Measurements from ENCODE around the gene ERAL1.
"Not testable (repeated sequence)": the region's sequence is repeated elsewhere in the genome, so short reads cannot be mapped to it uniquely, and the experiment has no call there.

The ERAL1 gene

GRCh38 chr17:28901866-28902818, 47.3 kb downstream of the ERAL1 start:
- peak; percentile 52 to 96 (median 94) for DNase-seq

- DNase-seq: peak; percentile 97
Measured at GRCh38 chr17:28902819-28903545, 48.2 kb downstream of the ERAL1 start, which contains the start of gene DHRS13. Gene DHRS13 (minus strand): TSS chr17:28903079. CDS start chr17:28902944, 135 bp downstream.

GRCh38 chr17:28903546-28903841, 48.7 kb downstream of the ERAL1 start:
- DNase-seq: not testable (repeated sequence)

GRCh38 chr17:28904800-28905199, 50.0 kb downstream of the ERAL1 start:
- no peak for DNase-seq

- no peak for DNase-seq
Measured at GRCh38 chr17:28906276-28906675, 51.5 kb downstream of the ERAL1 start.

- no peak for DNase-seq
Measured at GRCh38 chr17:28906706-28907438, 52.1 kb downstream of the ERAL1 start.

GRCh38 chr17:28907709-28908475, 53.1 kb downstream of the ERAL1 start:
- no peak for DNase-seq

GRCh38 chr17:28908640-28909167, 53.9 kb downstream of the ERAL1 start:
- DNase-seq: no peak

- no peak for DNase-seq
Measured at GRCh38 chr17:28910534-28910933, 55.7 kb downstream of the ERAL1 start.

Measured in NCI-H1417 (cell line).